Measurements from ENCODE around the gene RNU7-1.

The RNU7-1 gene

DNA sequence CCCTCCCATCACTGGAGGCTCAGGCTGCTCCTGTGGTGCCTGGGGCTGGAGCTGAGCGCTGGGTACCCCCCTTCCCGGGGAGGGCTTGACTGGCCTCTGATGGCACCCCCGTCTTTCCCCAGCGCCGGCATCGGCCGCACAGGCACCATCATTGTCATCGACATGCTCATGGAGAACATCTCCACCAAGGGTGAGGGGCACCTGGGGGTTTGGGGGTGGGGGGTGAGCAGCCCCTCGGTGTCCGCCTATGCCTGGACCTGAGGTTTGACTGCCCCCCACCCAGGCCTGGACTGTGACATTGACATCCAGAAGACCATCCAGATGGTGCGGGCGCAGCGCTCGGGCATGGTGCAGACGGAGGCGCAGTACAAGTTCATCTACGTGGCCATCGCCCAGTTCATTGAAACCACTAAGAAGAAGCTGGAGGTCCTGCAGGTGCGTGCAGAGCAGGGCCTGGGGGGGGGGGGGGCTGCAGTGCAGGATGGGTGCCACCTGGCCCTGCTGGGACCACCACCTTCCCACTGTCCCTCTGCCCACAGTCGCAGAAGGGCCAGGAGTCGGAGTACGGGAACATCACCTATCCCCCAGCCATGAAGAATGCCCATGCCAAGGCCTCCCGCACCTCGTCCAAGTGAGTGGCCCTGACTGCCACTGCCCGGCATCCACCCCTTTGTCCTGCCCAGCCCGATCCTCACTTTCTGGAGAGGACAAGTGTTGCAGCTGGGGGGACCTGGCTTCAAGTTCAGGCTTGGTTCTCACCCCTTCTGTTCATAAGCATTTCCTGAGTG, 16.4 kb downstream of the RNU7-1 start:
- TF ChIP-seq, protein P1, sequence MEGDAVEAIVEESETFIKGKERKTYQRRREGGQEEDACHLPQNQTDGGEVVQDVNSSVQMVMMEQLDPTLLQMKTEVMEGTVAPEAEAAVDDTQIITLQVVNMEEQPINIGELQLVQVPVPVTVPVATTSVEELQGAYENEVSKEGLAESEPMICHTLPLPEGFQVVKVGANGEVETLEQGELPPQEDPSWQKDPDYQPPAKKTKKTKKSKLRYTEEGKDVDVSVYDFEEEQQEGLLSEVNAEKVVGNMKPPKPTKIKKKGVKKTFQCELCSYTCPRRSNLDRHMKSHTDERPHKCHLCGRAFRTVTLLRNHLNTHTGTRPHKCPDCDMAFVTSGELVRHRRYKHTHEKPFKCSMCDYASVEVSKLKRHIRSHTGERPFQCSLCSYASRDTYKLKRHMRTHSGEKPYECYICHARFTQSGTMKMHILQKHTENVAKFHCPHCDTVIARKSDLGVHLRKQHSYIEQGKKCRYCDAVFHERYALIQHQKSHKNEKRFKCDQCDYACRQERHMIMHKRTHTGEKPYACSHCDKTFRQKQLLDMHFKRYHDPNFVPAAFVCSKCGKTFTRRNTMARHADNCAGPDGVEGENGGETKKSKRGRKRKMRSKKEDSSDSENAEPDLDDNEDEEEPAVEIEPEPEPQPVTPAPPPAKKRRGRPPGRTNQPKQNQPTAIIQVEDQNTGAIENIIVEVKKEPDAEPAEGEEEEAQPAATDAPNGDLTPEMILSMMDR (IDR thresholded peaks at IDR 0.05; ENCODE audit: borderline replicate concordance, insufficient read depth, low read depth, low read length), result no peak
- peak overlapping the region; percentile 50 for H3K4me3 ChIP-seq (ENCODE audit: low read depth, low read length)

DNA sequence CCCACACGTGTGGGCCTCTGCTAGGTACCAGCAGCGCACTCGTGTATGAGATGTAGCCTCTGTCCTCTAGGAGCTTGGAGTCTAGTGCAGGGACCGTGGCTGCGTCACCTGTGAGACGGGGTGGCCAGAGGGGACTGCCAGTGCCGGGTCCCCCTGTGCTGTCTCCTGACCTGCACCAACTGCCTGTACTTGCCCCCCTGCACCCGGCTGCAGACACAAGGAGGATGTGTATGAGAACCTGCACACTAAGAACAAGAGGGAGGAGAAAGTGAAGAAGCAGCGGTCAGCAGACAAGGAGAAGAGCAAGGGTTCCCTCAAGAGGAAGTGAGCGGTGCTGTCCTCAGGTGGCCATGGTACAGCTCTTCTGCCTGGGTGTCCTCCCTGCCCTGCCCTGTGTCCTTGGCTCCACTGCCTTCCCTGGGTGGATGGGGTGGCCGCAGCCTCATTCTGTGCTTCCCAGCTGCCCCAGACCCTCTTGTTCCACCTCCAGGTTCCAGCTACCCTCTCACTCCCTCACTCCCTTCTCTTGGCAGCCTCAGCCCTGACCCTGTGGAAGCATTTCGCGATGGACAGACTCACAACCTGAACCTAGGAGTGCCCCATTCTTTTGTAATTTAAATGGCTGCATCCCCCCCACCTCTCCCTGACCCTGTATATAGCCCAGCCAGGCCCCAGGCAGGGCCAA, 17.1 kb downstream of the RNU7-1 start:
- peak overlapping the region; percentile 23 for H3K4me3 ChIP-seq (ENCODE audit: low read depth, low read length)

DNA sequence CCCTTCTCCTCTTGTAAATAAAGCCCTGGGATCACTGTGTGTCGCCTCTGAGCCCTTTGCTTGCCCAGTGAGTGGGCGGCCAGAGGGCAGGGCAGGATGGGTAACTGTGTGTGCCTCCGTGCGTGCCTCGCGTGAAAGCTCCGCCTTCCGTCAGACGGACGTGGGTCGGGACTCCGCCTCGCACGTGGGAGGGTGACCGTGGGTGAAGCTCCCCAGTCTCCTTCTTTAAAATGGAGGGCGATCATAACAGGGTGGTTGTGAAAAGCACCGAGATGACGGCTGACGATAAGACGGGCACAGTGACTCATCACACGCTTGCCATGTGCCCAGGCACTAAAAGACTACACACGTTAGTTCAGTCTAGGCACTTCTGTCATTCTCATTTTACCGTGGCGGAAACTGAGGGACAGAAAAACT, 17.7 kb downstream of the RNU7-1 start:
- H3K4me3 ChIP-seq (ENCODE audit: low read depth, low read length), result peak overlapping the region; percentile 23
- TF ChIP-seq, protein P1 (IDR thresholded peaks at IDR 0.05; ENCODE audit: borderline replicate concordance, insufficient read depth, low read depth, low read length), result no peak

More for the DNA sequence above, 17.1 kb downstream of the RNU7-1 start:
- TF ChIP-seq, protein P1 (IDR thresholded peaks at IDR 0.05; ENCODE audit: borderline replicate concordance, insufficient read depth, low read depth, low read length), result peak; percentile 45

DNA sequence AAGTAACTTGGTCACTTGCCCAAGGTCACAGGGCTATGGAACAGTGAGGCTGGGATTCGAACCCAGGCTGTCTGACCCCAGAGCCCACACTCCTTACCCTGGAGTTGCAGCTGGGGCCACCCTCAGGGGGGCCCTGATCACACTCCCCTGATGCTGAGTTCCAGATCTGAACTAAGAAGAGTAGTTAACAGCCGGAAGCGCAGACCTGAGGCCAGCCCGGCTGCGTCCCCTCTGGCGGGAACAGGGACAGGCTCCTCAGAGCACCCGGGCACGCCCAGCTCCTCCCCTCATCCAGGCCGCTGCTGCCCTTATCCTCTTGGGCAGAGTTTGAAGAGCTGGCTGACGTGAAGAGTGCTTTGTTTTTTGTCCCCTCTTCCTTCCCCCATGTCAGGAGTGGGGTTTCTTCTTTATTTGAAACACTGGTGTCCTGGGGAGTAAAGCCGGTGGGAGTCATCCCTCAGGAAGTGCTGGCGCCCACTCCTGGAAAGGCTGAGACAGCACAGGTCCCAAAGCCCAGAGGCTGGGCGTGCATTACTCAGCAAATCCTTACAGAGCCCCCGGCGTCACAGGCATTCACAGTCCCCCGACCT, 18.2 kb downstream of the RNU7-1 start:
- TF ChIP-seq, protein P1 (IDR thresholded peaks at IDR 0.05; ENCODE audit: borderline replicate concordance, insufficient read depth, low read depth, low read length), result peak; percentile 26; the same call in 1 of the 2 replicates
- H3K4me3 ChIP-seq (ENCODE audit: low read depth, low read length), result peak overlapping the region; percentile 23

DNA sequence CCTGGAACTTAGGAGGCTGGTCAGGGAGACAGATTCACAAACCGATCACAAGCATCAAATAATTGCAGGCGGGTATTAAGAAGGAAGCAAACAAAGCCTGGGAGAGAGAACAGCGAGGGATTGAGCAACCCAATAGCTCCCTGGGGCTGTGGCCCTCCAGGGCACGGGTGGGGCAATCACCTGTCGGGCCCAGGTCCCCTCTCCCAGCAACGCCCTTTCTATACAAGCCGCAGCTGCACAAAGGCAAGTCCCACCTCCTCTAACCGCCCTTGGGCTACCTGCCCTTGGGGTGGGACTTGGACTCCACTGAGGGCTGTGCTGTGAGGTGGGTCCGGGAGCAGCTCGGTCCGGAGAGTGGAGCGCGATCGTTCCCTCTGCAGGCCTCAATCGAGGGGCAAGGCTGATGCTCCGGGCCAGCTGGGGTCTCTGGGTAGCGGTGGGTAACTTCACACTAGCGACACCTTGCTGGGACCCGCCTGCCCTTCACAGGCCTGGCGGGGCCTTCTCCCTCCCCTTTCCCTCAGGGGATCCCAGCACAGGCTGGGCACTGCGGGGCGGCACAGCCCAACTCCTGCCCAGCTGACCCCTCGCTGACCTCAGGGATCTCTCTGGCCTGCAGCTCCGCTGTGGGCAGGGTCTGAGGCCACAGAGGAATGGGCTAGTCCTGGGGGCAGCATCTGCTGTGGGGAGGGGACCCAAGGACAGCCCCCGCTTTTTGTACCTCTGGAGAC, 18.8 kb downstream of the RNU7-1 start:
- TF ChIP-seq, protein P1 (IDR thresholded peaks at IDR 0.05; ENCODE audit: borderline replicate concordance, insufficient read depth, low read depth, low read length), result no peak
- no peak overlapping the region for H3K4me3 ChIP-seq (ENCODE audit: low read depth, low read length)

DNA sequence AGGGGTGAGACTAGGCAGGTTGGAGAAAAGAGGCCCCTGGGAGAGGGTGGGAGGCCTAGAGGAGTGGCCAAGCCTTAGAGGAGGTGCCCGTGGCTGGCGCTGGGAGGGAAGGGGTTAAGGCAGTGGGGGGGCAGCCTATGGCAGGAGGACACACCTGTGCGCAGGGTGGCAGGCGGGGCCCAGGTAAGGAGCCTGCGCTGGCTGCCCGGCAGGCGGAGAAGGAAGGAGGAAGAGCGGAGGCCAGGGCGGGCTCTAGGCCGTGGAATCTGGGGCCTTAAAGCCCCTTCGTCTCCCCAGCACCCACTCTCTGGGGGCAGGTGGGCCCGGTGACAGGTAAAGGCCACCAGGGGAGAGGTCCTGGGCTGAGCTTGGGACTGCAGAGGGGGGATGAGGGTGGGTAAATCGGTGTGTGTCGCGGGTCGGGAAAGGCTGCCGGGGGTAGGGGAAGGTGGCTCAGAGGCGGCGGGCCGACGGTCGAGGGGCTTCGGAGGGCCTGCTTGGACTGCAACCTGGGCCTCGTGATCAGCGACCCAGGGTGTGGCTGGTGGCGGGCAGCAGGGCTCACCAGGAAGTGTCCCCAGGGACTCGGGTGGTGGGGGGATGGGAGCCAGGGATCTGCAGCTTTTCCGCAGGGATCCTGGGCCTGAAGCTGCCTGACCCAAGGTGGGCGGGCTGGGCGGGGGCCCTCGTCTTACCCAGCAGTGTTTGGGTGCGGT, 19.6 kb downstream of the RNU7-1 start:
- TF ChIP-seq, protein P1 (IDR thresholded peaks at IDR 0.05; ENCODE audit: borderline replicate concordance, insufficient read depth, low read depth, low read length), result no peak
- no peak overlapping the region for H3K4me3 ChIP-seq (ENCODE audit: low read depth, low read length)

Measured in GM12875 (cell line).